GM12865 (cell line): ENCODE measurements around the gene DNAJB11.
"Not testable (repeated sequence)": the region's sequence is repeated elsewhere in the genome, so short reads cannot be mapped to it uniquely, and the experiment has no call there.

Source experiments
- DNase-seq: peaks from one replicate; pipeline ENCODE4 v3.0.0; 2010; ENCODE audit warnings: low read depth
- H3K4me3 ChIP-seq: 2 replicates; pipeline ENCODE4 v1.5.1; 2011; ENCODE audit warnings: mild to moderate bottlenecking, low read depth, low read length, control low read depth
- TF ChIP-seq, protein P1 (sequence below): IDR thresholded peaks from 2 replicates; pipeline ENCODE4 v1.5.1; 2011; ENCODE audit warnings: low read length, control low read depth, low read depth, inconsistent platforms; ENCODE audit not compliant: insufficient read depth; ENCODE audit errors: missing control alignments

Gene DNAJB11

GRCh38 chr3:186625600-186626042 lies 55.1 kb downstream of the DNAJB11 start:
- no peak for DNase-seq
- TF ChIP-seq, protein P1, sequence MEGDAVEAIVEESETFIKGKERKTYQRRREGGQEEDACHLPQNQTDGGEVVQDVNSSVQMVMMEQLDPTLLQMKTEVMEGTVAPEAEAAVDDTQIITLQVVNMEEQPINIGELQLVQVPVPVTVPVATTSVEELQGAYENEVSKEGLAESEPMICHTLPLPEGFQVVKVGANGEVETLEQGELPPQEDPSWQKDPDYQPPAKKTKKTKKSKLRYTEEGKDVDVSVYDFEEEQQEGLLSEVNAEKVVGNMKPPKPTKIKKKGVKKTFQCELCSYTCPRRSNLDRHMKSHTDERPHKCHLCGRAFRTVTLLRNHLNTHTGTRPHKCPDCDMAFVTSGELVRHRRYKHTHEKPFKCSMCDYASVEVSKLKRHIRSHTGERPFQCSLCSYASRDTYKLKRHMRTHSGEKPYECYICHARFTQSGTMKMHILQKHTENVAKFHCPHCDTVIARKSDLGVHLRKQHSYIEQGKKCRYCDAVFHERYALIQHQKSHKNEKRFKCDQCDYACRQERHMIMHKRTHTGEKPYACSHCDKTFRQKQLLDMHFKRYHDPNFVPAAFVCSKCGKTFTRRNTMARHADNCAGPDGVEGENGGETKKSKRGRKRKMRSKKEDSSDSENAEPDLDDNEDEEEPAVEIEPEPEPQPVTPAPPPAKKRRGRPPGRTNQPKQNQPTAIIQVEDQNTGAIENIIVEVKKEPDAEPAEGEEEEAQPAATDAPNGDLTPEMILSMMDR, result no peak
- H3K4me3 ChIP-seq, result no peak overlapping the region

GRCh38 chr3:186626254-186626847 lies 55.8 kb downstream of the DNAJB11 start:
- DNase-seq, result no peak
- TF ChIP-seq, protein P1, result no peak
- H3K4me3 ChIP-seq, result no peak overlapping the region

DNA sequence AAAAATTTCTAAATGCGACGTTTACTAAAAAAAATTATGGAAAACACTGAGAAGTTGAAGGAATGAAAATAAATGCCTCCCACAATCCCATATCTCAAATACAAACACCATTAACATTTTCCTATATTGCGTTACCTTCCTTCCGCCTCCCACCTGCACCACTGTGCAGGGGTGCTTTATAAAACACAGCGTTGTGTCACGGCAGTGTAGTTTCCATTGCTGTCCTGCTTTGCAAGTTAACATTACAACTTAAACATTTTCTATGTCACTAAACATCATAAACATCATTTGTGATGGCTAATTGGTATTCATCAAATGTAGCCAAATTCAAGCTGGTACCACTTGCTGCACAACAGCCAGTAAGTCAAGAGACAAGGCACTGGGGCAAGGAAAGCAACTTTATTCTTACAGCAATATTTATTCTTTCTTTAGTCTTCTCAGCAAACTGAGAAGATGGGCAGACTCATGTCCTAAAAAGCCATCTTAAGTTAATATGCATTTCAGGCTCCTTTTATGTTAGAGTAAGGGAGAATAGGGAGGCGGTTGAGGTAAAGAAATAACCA lies 57.4 kb downstream of the DNAJB11 start:
- DNase-seq, result no peak
- no peak overlapping the region for H3K4me3 ChIP-seq
- TF ChIP-seq, protein P1, result no peak

DNA sequence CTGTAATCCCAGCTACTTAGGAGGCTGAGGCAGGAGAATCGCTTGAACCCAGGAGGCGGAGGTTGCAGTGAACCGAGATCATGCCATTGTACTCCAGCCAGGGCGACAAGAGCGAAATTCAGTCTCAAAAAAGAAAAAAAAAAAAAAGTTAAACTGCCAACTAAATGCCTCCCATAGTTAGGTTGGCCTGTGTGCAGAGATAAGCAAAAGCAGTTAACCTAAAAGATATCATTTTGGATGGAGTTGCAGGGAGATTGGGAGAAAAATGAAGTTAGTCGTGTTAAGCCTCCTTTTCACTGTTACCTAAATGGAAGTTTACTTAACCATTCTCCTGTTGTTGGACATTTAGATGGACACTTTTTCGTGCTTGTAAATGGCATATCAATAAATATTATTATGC lies 58.2 kb downstream of the DNAJB11 start:
- no peak overlapping the region for H3K4me3 ChIP-seq
- TF ChIP-seq, protein P1, result no peak
- DNase-seq, result no peak

- TF ChIP-seq, protein P1, result no peak
- DNase-seq, result no peak
- no peak overlapping the region for H3K4me3 ChIP-seq
These were observed 60.6 kb downstream of the DNAJB11 start for GRCh38 chr3:186630950-186631641.

GRCh38 chr3:186633481-186633880 lies 63.0 kb downstream of the DNAJB11 start:
- TF ChIP-seq, protein P1, result no peak
- no peak for DNase-seq
- no peak overlapping the region for H3K4me3 ChIP-seq

- DNase-seq, H3K4me3 ChIP-seq: not testable (repeated sequence)
These were observed 63.7 kb downstream of the DNAJB11 start for GRCh38 chr3:186634207-186634606.
